ENCODE measurements around the gene FARP1. TPM values are rescaled to one million over a fixed set of nuclear protein-coding genes. Genes with fewer than 3 reads are reported as not detected.

FARP1 gene
- 347 and 357 TPM in 2 replicates for total RNA-seq
- long read RNA-seq, full-length matches to known transcripts, result 8 of 129 reads
- long read RNA-seq, partial matches to known transcripts, result 90 of 129 reads
- long read RNA-seq, other reads (novel, unspliced or antisense), result 31 of 129 reads

- peak; percentile 93 for DNase-seq (ENCODE audit: extremely low spot score, unreplicated experiment)
- peaks cover 38% of the 10 kb centered on the region for H3K4me1 Mint-ChIP-seq (ENCODE audit: unreplicated experiment)
- H3K36me3 Mint-ChIP-seq (ENCODE audit: unreplicated experiment), result no peaks in the 10 kb centered on the region
- H3K4me3 Mint-ChIP-seq (ENCODE audit: unreplicated experiment), result peak within 1 kb of the TSS; percentile 91
- H3K9me3 Mint-ChIP-seq (ENCODE audit: unreplicated experiment), result no peaks in the 10 kb centered on the region
- H3K27ac Mint-ChIP-seq (ENCODE audit: unreplicated experiment), result peak within 1 kb of the TSS; percentile 85
- TF ChIP-seq CTCF (IDR thresholded peaks at IDR 0.05), result peak; percentile 61
- H3K27me3 Mint-ChIP-seq (ENCODE audit: unreplicated experiment), result no peaks in the 10 kb centered on the region
Measured at GRCh38 chr13:98142380-98143156, at the start of gene FARP1. TSS of gene FARP1 (plus strand) at chr13:98143094. CDS start at chr13:98213243, 70,149 bp downstream.

- DNase-seq (ENCODE audit: extremely low spot score, unreplicated experiment), result no peak
- H3K4me3 Mint-ChIP-seq (ENCODE audit: unreplicated experiment), result no peak overlapping the region
- no peak for TF ChIP-seq CTCF (IDR thresholded peaks at IDR 0.05)
- no peak overlapping the region for H3K27ac Mint-ChIP-seq (ENCODE audit: unreplicated experiment)
- H3K36me3 Mint-ChIP-seq (ENCODE audit: unreplicated experiment), result peaks cover 2% of the 10 kb centered on the region
- peaks cover 32% of the 10 kb centered on the region for H3K4me1 Mint-ChIP-seq (ENCODE audit: unreplicated experiment)
- no peaks in the 10 kb centered on the region for H3K27me3 Mint-ChIP-seq (ENCODE audit: unreplicated experiment)
- H3K9me3 Mint-ChIP-seq (ENCODE audit: unreplicated experiment), result peaks cover 6% of the 10 kb centered on the region
Measured at GRCh38 chr13:98094678-98095266, 48.1 kb upstream of the FARP1 start.

GRCh38 chr13:98096059-98096458 is 46.8 kb upstream of the FARP1 start:
- Mint-ChIP-seq H3K27me3 (ENCODE audit: unreplicated experiment) (no peaks in the 10 kb centered on the region), H3K36me3 (ENCODE audit: unreplicated experiment) (no peaks in the 10 kb centered on the region), H3K27ac (ENCODE audit: unreplicated experiment) (peak overlapping the region; percentile 60), H3K4me3 (ENCODE audit: unreplicated experiment) (no peak overlapping the region), H3K4me1 (ENCODE audit: unreplicated experiment) (peaks cover 32% of the 10 kb centered on the region), H3K9me3 (ENCODE audit: unreplicated experiment) (no peaks in the 10 kb centered on the region)
- no peak for TF ChIP-seq CTCF (IDR thresholded peaks at IDR 0.05)
- DNase-seq (ENCODE audit: extremely low spot score, unreplicated experiment), result no peak

GRCh38 chr13:98097749-98098148 is 45.1 kb upstream of the FARP1 start:
- no peak for DNase-seq (ENCODE audit: extremely low spot score, unreplicated experiment)
- no peaks in the 10 kb centered on the region for H3K9me3 Mint-ChIP-seq (ENCODE audit: unreplicated experiment)
- H3K4me3 Mint-ChIP-seq (ENCODE audit: unreplicated experiment), result no peak overlapping the region
- peaks cover 32% of the 10 kb centered on the region for H3K4me1 Mint-ChIP-seq (ENCODE audit: unreplicated experiment)
- peak overlapping the region; percentile 21 for H3K27ac Mint-ChIP-seq (ENCODE audit: unreplicated experiment)
- no peaks in the 10 kb centered on the region for H3K27me3 Mint-ChIP-seq (ENCODE audit: unreplicated experiment)
- H3K36me3 Mint-ChIP-seq (ENCODE audit: unreplicated experiment), result no peaks in the 10 kb centered on the region
- no peak for TF ChIP-seq CTCF (IDR thresholded peaks at IDR 0.05)

- no peak for DNase-seq (ENCODE audit: extremely low spot score, unreplicated experiment)
- H3K4me3 Mint-ChIP-seq (ENCODE audit: unreplicated experiment), result no peak overlapping the region
Measured at GRCh38 chr13:98098516-98098915, 44.4 kb upstream of the FARP1 start.

More at GRCh38 chr13:98098516-98098915, 44.4 kb upstream of the FARP1 start:
- Mint-ChIP-seq H3K27ac (ENCODE audit: unreplicated experiment) (no peak overlapping the region), H3K36me3 (ENCODE audit: unreplicated experiment) (no peaks in the 10 kb centered on the region), H3K4me1 (ENCODE audit: unreplicated experiment) (peaks cover 32% of the 10 kb centered on the region), H3K27me3 (ENCODE audit: unreplicated experiment) (no peaks in the 10 kb centered on the region), H3K9me3 (ENCODE audit: unreplicated experiment) (no peaks in the 10 kb centered on the region)
- no peak for TF ChIP-seq CTCF (IDR thresholded peaks at IDR 0.05)
